Stimulated activated CD4-positive, alpha-beta T cell treated with anti-CD3 and anti-CD28 coated beads, TNF-alpha, amount 100 ng/mL, for 48 hours (primary cell): ENCODE measurements around the gene PCBP1.
"Not testable (repeated sequence)": the region's sequence is repeated elsewhere in the genome, so short reads cannot be mapped to it uniquely, and the experiment has no call there.

Source experiments
- DNase-seq, 3 donors: peaks; one replicate each; pipeline ENCODE4 v3.0.0-alpha.2; 2020; ENCODE audit warnings: low read depth in 3 of 3

The PCBP1 gene

DNA sequence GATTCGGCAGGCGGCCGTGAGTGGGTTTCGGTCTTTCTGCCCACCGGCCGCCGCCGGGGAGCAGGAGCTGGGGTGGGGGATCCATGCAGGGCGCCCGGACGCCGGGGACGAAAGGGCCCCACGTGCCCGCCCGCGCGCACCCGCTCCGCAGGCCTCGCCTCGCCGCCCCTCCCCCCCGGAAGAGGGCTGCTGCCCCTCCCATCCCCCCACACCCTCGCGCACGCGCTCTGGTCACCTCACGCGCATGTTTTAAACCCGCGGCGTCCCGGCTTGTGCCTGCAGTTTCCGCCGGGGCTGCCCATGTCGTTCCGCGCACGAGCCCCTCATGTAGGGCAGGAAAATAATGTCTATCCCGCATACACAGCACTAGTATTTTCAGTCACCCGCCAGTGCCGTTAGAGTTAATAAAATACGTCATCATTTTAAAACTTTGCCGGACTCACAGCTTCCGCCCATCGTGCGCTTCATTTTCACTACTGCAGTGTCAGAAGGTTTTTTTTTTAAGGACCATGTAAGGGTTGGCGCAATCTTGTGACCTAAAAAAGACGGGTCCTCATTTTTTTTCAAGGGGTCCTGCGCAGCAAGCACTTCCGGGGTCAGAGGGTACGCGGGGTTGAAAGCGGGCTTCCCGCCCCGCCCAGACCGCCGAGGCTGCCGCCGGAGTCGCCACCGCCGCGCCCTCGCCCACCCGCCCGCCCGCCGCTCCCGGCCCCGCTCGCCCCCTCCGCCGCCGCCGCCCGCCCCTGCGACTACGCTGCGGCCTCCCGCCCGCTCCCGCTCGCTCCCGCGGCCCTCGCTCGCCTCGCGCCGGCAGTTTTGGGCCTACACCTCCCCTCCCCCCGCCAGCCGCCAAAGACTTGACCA lies at the start of gene PCBP1:
Gene PCBP1 (plus strand): TSS at position 640 of the 864 bp plus-strand sequence. CDS start 267 bp downstream, outside the sequence.
- DNase-seq: peak; percentile 93 to 99 (median 97)

DNA sequence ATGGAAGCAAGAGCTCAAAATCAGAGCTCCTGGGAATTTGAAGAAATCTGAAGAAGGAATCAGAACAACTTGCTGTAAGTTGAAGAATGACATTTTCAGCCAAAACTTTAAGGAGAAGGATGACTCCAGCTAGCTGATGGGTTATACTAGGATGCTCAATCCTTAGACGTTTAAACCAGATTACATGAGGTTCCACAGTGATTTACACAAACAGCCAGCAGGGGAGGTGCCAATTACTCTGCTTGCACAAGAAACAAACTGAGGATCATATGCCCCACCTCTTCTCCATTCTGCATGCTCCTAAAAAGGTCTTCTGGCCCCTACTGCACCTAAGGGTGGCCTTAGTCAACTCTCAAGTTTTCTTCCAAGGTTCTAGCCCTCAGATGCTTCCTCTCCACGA lies 47.9 kb upstream of the PCBP1 start:
- no peak for DNase-seq

DNA sequence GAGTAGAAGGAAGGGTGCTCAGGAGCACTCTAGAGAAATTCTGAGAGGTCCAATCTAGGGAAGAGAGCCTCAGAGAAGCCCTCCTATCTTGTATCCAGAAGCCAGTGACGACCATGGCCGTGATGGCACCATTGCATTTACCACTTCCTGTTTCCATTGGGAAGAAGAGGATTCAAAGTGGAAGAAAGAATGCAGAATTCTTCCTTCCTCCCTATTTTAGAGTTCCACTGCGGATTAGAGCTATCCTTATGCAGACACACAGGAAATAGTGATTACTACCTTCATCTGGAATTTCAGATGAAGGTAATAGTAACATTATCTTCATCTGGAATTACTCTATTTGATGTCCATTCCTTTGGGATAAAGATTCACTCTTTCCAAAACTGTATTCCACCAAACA lies 45.6 kb upstream of the PCBP1 start:
- no peak for DNase-seq

DNA sequence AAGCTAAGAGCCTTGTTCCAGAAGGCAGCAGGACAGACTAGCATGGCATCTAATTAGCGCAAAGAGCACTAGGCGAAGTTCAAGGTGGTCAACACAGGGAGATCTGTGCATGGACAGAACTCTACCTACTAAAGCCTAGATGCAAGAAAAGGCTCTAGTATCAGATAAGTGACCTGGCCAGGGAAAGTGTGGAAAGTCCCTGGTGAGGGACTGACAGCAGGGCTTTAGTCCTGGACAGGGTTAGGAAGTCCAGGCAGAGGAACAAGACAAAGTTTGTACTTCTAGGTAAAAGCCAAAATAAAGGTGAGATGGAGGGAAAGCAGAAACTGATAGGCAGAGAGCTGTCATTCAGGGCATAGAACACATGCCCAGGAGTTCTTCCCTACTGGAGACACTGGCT lies 45.0 kb upstream of the PCBP1 start:
- DNase-seq: no peak

DNA sequence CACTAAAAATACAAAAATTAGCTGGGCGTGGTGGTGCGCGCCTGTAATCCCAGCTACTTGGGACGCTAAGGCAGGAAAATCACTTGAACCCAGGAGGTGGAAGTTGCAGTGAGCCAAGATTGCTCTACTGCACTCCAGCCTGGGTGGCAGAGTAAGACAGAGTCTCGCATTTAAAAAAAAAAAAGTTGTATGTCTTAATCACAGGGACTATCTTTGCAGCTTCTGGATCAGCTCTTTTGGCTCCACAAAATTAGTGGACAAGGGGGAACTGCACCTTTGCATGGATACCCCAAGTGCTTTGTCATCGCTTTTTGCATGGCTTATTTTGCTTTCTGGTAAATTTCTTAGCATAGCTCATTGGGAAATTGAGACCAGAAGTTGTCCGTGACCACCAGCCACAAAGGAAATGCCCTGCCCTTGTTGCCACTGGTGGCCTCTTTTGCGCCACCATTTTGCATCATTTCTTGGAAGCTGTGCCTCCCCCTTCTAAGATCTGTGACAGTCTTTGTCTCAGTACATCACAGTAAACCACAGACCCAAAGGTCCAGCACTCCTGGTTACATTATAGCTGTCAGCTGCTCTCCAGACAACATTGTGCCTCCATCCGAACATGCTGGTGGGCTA lies 43.9 kb upstream of the PCBP1 start:
- no peak for DNase-seq

DNA sequence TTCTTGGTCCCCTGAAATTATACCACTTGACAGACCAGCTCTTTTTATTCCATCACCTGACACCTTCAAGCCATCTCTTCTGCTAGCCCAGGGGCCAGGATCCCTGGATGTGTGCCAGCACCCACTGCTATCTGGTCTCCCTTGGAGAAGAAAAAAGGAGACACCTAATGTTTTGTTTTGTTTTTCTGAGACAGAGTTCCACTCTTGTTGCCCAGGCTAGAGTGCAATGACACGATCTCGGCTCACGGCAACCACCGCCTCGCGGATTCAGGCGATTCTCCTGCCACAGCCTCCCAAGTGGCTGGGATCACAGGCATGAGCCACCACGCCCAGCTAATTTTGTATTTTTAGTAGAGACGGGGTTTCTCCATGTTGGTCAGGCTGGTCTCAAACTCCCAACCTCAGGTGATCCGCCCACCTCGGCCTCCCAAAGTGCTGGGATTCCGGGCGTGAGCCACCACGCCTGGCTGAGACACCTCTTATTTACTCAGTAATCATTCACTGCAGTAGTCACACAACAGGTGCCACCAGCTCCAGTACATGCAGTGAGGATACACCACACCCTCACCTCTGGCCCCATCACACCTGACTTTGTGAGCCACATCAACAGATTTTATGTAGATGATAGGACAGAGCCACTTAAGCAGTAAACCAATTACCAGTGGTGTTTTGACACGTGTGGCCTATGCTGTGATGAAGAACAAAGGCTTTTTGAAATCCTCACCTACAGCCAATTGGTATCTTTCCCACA lies 42.8 kb upstream of the PCBP1 start:
- DNase-seq: no peak

DNA sequence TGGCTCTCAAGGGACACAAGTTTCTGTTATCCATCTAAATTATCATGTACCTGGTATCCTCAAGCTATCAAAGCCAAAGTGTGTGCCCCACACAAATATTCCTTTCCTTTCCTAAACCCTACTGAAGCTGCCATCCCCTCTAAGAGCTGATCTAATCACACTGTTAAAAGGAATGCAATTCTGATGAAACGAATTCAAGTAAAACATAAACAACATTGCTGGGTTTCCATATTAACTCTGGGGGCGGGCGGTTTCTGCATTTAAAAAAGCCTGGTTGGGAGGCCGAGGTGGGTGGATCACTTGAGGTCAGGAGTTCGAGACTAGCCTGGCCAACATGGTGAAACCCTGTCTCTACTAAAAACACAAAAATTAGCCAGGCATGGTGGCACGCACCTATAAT lies 41.9 kb upstream of the PCBP1 start:
- DNase-seq: no peak

DNA sequence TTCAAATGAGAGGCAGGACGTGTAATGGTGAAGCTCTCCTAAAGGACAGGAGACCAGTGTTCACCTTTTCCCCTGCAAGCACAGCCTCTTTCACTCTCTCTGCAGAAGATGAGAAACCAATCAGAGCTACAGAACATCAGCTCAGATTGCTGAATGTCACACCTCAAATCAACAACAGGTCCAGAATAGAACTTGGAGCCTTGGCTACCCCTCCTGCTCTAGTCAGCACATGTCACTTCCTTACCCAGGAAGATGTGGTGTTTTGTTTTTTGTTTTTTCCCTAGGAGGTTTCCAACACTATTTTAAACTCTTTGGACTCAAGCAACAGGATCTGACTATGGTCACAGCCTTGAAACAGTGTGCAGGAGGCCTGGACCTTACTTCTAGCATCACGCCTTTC lies 41.3 kb upstream of the PCBP1 start:
- no peak for DNase-seq

DNA sequence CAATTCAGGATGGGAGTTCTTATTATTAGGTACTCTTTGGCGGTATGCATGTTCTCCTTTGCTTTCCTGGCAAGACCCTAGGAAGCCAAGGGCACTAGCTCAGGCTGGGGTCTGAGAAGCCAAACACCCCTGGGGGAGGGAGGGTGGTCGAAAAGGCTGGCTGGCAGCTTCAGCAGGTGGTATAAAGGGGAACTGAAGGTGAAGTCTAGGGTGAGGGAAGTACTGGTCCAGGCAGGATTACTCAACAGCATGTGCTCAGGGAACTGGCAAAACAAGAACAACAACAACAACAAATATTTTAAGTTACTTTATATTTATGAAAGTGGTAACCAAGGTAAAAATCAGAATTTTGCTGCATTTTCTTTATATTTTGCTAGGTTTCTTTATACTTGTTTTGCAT lies 40.7 kb upstream of the PCBP1 start:
- DNase-seq: no peak

DNA sequence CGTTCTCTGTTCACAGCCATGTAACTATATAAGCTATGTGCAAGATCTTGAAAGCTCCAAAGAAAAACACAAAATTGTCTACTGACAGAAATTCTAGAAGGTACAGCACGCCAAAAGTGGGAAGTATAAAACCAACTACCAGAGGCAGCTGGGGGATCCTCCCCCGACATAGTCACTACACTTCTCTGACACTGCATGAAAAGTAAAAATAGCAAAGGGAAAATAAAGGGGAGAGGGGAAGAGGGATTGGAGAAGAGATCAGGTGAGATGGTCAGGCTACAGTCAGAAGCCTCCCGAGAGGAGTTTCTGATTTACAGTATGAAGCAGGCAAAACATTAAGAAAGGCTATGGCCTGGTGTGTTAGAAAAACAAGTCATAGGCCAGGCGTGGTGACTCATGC lies 39.8 kb upstream of the PCBP1 start:
- DNase-seq: no peak

DNA sequence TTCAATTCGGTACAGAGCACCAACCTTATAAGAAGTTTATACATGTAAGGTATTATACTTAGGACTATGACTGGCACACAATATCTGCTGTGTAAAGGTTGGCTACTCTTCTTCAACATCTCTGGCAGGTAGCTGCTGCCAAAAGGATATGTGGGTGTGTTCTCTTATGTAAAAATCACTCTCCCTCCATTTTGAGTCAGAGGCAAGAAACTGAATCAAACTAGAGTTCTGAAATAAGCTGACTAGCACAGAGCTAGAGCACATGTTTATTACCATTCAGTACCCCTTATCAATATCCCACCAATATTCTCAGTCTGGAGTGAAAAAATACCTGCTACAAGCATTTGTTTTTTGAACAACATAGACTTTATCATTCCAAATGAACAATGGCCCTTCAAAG lies 38.0 kb upstream of the PCBP1 start:
- DNase-seq: no peak

DNA sequence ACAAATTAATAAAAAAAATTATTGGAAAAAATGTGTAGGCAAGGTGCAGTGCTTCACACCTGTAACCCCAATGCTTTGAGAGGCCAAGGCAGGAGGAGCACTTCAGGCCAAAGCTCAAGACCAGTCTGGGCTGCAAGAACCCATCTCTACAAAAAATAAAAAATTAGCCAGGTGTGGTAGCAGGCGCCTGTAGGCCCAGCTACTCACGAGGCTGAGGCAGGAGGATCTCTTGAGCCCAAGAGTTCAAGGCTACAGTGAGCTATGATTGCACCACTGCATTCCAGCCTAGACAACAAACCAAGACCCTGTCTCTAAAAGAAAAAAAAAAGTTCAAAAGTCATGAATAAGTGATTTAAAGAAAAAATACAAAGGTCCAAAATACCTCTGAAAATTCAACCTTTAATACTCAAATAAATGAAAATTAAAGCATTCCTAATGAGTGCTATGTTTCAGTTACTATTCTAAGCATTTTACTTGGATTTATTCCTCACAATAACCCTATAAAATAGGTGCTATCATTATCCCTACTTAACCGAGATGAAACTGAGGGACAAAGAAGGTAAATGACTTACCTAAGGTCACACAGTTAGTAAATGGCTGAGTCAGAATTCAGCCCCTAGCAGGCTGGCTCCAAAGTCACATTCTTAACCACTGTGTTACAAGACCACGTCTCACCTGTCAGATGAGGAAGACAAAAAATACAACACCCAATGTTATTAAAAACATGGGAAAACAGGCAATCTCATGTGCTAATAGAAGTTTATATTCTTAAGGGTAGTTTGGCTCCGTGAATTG lies 36.4 kb upstream of the PCBP1 start:
- no peak for DNase-seq

DNA sequence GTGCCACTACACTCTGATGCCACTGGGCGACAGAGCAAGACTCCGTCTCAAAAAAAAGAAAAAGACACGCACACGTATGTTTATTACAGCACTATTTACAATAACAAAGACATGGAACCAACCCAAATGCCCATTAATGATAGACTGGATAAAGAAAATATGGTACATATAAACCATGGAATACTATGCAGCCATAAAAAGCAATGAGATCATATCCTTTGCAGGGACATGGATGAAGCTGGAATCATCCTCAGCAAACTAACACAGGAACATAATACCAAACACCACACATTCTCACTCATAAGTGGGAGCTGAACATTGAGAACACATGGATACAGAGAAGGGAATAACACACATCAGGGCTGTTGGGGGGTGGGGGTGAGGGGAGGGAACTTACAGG lies 32.0 kb upstream of the PCBP1 start:
- not testable (repeated sequence) for DNase-seq

DNA sequence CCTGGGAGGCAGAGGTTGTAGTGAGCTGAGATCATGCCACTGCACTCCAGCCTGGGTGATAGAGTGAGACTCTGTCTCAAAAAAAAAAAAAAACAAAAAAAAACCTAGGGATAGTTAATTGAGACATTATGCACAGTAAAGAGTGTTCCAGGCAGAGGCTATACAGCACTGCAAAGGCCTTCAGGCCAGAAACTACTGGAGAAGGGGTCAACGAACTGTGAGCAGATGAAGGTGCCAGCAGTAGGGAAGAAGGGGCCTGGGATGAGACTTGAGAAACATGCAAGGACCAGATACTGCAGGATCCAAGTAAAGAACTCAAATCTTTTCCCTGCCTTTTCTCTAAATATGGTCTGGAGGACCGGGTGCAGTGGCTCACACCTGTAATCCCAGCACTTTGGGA lies 26.0 kb upstream of the PCBP1 start:
- DNase-seq: no peak

DNA sequence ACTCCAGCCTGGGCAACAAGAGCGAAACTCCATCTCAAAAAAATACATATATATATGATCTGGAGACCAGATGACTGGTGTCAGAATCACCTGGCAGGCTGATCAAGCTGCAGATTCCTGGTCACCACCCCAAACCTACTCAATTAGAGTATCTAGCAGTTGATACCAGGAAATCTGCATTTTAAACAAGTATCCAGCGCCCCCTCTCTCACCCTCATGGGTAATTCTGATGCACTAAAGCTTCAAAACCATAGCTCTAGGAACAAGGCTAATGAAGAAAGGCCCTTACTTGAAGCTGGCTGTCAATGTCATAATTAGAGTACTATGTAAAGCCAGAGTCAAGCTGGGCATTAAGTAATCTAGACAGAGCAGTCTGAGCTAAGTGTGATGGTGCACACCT lies 25.0 kb upstream of the PCBP1 start:
- no peak for DNase-seq

DNA sequence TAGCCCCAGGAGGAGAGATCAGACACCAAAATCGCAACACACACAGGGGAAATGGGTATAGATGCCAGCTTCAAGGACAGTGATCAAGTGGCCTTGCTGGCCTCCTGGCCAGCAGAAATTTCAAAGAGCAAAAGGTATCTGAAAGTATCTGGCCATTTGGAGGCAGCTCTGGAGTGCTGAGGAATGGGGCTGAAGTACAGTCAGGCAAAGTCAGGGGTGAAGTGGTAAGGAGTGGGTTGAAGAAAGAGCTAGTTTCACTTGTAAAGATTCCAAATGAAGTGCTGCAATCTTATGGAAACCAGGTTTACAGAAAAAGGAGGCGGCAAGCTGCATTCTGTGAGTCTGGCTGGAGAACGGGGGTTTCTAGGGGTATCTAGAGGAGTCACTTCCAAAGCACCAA lies 19.2 kb upstream of the PCBP1 start:
- no peak for DNase-seq

DNA sequence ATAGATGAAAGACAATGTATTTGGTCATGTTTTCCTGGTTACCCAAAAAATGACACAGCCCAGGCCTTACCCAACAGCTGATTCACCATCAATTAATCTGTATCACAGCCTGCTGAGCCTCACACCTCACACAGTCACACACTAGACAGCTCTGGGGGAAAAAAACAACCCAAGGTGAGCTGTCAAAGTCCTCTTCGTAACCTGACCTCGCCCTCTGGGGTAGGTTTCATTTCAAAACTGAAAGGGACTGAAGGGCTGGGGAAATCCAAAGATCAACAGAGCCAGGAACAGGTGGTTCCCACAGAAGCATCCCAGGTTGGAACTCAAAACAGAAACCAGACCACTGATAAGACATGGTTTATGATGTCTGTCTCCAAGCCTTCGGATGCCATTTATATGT lies 18.2 kb upstream of the PCBP1 start:
- peak; percentile 51 to 78 (median 55) for DNase-seq

DNA sequence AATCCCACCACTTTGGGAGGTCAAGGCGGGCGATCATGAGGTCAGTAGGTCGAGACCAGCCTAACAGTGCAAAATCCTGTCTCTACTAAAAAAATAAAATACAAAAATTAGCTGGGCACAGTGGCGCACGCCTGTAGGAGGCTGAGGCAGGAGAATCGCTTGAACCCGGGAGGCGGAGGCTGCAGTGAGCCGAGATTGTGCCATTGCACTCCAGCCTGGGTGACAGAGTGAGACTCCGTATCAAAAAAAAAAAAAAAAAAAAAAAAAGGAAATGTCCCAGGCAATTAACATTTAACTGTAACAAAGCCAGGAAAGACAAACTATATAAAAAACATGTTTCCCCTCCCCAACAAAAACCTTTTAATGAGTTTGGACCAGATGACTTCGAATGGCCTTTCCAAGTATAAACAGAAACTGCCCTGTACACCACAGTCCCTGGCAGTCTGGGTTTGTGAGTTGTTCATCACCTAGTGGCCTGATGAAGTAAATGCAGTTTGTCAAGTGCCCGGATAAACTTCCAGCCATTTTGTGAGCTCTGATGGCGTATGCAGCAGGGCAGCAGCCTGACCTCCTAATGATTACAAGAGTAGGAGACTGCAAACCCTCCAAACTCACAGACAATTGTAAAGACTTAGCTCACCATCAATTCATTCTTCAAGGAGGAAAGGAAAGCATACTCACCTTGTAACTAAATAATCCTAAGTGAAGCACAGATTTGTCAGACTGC lies 16.6 kb upstream of the PCBP1 start:
- peak in 1 of 3 donors; percentile 29 for DNase-seq

DNA sequence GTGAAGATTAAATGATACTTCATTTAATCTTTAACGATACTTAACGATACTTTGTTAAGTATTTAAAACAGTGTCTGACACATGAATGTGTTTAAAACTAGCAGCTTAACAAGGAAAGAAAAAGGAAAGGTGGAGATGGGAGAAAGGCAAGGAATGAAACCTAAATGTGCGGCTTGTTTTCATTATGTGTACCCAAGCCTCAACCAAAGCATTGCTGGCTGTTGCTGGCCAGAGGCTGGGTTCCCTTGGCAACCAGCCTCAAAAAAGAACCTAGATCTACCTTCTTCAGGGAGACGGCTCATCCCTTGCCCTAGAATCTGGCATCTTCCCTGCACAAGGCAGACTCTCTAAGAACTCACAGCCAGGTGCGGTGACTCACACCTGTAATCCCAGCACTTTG lies 13.8 kb upstream of the PCBP1 start:
- no peak for DNase-seq

DNA sequence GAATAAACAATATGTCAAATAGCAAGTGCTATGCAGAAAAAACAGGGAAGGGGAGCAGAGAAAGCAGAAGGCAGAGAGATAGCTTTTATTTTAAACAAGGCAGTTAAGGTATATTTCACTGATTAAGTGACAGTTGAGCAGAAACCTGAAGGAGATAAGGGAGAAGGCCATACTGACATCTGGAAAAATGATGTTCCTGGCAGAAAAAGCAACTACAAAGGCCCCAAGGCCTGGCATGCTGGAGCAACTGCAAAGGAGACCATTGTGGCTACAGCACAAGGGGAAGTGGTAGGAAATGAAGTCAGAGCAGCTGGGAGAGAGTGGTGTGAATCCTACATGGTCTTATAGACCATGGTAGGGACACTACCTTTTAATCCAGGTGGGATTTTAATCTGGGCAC lies 8.9 kb upstream of the PCBP1 start:
- DNase-seq: no peak

DNA sequence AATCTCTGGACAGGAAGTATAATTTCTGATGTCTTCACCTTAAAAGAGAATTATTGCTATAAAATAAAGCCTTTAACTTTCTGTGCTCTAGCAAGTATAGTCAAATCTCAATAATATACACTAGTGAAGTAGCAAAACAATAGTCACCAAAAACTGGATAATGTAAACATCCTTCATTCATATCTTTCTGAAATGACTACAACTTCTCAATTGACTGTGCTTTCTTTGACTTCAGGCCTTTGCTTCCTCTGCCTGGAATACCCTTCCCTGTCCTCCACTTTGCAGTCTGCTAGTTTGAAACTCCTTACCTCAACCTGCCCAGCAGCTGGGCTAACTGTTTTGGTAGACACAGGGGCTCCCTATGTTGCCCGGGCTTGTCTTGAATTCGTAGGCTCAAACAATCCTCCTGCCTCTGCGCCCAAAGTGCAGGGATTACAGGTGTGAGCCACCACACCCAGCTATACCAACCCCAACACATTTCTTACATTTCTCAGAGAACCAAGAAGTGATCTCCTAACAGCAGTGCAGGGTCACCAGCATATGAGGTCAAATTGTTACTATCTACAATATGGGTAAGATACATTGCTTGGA lies 6.6 kb upstream of the PCBP1 start:
- no peak for DNase-seq
